PC-3 (cell line): ENCODE data around the gene RFLNA.

ENCODE experiments used
- CTCF ChIP-seq: fragments of 300-600 bp; sonication (generic); conservative IDR thresholded peaks from 2 replicates; pipeline ENCODE4 v1.5.1; 2017; ENCODE audit warnings: antibody characterized with exemption, low read depth, mild to moderate bottlenecking, low read length
- EZH2 ChIP-seq: fragments of 300-600 bp; sonication (generic); IDR thresholded peaks from one replicate; pipeline ENCODE4 v1.6.1; 2017; ENCODE audit warnings: antibody characterized with exemption, mild to moderate bottlenecking, low read length; ENCODE audit not compliant: unreplicated experiment
- EZH2phosphoT487 ChIP-seq: fragments of 300-600 bp; sonication (generic); IDR thresholded peaks from 2 replicates; pipeline ENCODE4 v1.6.1; 2018; ENCODE audit warnings: mild to moderate bottlenecking, antibody characterized with exemption, low read length, borderline replicate concordance

- TF ChIP-seq CTCF = no peak
- no peak for TF ChIP-seq EZH2
- no peak for TF ChIP-seq EZH2phosphoT487
Measured at GRCh38 chr12:124289634-124290600, 5.0 kb upstream of the RFLNA start.
